Osteocyte (in vitro differentiated cells): Measurements from ENCODE around the gene FBRSL1. TPM values are rescaled to one million over a fixed set of nuclear protein-coding genes. Genes with fewer than 3 reads are reported as not detected.

Experiments
- DNase-seq: peaks from one replicate; pipeline ENCODE4 v3.0.0; 2021; ENCODE audit warnings: mixed read lengths; ENCODE audit not compliant: unreplicated experiment; ENCODE audit errors: extremely low spot score
- H3K27ac Mint-ChIP-seq: one replicate; pipeline ENCODE4 v1.8.0; 2021; ENCODE audit warnings: mild to moderate bottlenecking, mixed read lengths; ENCODE audit not compliant: unreplicated experiment
- H3K27me3 Mint-ChIP-seq: one replicate; pipeline ENCODE4 v1.8.0; 2021; ENCODE audit warnings: mixed read lengths; ENCODE audit not compliant: unreplicated experiment
- H3K36me3 Mint-ChIP-seq: one replicate; pipeline ENCODE4 v1.8.0; 2021; ENCODE audit warnings: mixed read lengths; ENCODE audit not compliant: unreplicated experiment
- H3K4me1 Mint-ChIP-seq: one replicate; pipeline ENCODE4 v1.8.0; 2021; ENCODE audit warnings: mixed read lengths; ENCODE audit not compliant: unreplicated experiment
- H3K4me3 Mint-ChIP-seq: one replicate; pipeline ENCODE4 v1.8.0; 2021; ENCODE audit warnings: mild to moderate bottlenecking, moderate library complexity, mixed read lengths; ENCODE audit not compliant: unreplicated experiment
- H3K9me3 Mint-ChIP-seq: one replicate; pipeline ENCODE4 v1.8.0; 2021; ENCODE audit warnings: mixed read lengths; ENCODE audit not compliant: unreplicated experiment
- CTCF ChIP-seq: fragments of 200-600 bp; sonication (generic); IDR thresholded peaks from 2 replicates; pipeline ENCODE4 v1.5.0; 2021; ENCODE audit warnings: antibody characterized with exemption, mild to moderate bottlenecking, moderate library complexity
- total RNA-seq: library from RNA; stranded (reverse); gene quantifications from 2 replicates; pipeline ENCODE4 v1.2.1, GENCODE V29; 2021

Gene FBRSL1
- total RNA-seq, 1 donor from 2014 or later = 46.2 TPM

- Mint-ChIP-seq H3K27ac (no peak overlapping the region), H3K27me3 (no peaks in the 10 kb centered on the region), H3K9me3 (peaks cover 4% of the 10 kb centered on the region)
Observed at GRCh38 chr12:132533584-132533958, 43.6 kb downstream of the FBRSL1 start.

GRCh38 chr12:132534076-132534475 lies 44.1 kb downstream of the FBRSL1 start:
- Mint-ChIP-seq H3K36me3 (peaks cover 6% of the 10 kb centered on the region), H3K27me3 (no peaks in the 10 kb centered on the region), H3K4me1 (peaks cover 1% of the 10 kb centered on the region), H3K4me3 (no peak overlapping the region), H3K9me3 (peaks cover 4% of the 10 kb centered on the region), H3K27ac (no peak overlapping the region)
- no peak for TF ChIP-seq CTCF
- DNase-seq = no peak

More at GRCh38 chr12:132533584-132533958, 43.6 kb downstream of the FBRSL1 start:
- Mint-ChIP-seq H3K4me3 (no peak overlapping the region), H3K4me1 (peaks cover 1% of the 10 kb centered on the region), H3K36me3 (peaks cover 6% of the 10 kb centered on the region)
- no peak for DNase-seq
- no peak for TF ChIP-seq CTCF

GRCh38 chr12:132535019-132535418 lies 45.1 kb downstream of the FBRSL1 start:
- Mint-ChIP-seq H3K27ac (no peak overlapping the region), H3K4me3 (no peak overlapping the region), H3K4me1 (peaks cover 1% of the 10 kb centered on the region), H3K27me3 (no peaks in the 10 kb centered on the region), H3K36me3 (peaks cover 6% of the 10 kb centered on the region), H3K9me3 (peaks cover 4% of the 10 kb centered on the region)
- no peak for DNase-seq
- TF ChIP-seq CTCF = no peak

GRCh38 chr12:132536102-132536876 lies 46.3 kb downstream of the FBRSL1 start:
- TF ChIP-seq CTCF = no peak
- DNase-seq = no peak
- peaks cover 4% of the 10 kb centered on the region for H3K9me3 Mint-ChIP-seq
- peaks cover 6% of the 10 kb centered on the region for H3K36me3 Mint-ChIP-seq
- H3K27ac Mint-ChIP-seq = no peak overlapping the region
- no peak overlapping the region for H3K4me3 Mint-ChIP-seq
- H3K4me1 Mint-ChIP-seq = peaks cover 1% of the 10 kb centered on the region
- H3K27me3 Mint-ChIP-seq = no peaks in the 10 kb centered on the region

GRCh38 chr12:132537049-132537448 lies 47.1 kb downstream of the FBRSL1 start:
- H3K27me3 Mint-ChIP-seq = no peaks in the 10 kb centered on the region
- no peak overlapping the region for H3K27ac Mint-ChIP-seq
- H3K4me3 Mint-ChIP-seq = no peak overlapping the region
- peaks cover 4% of the 10 kb centered on the region for H3K9me3 Mint-ChIP-seq
- TF ChIP-seq CTCF = no peak
- no peak for DNase-seq
- peaks cover 1% of the 10 kb centered on the region for H3K4me1 Mint-ChIP-seq
- peaks cover 6% of the 10 kb centered on the region for H3K36me3 Mint-ChIP-seq
